Heart right ventricle (tissue), 16 donors: ENCODE results near the gene RGS8. TPM values are rescaled to one million over a fixed set of nuclear protein-coding genes. Genes with fewer than 3 reads are reported as not detected.

Experiments used
- ATAC-seq, 8 donors: fragments of 200-7000 bp; cut with Tn5 transposase; one replicate each; pipeline ENCODE4 v1.9.1; 2020; ENCODE audit warnings: mild to moderate bottlenecking in 8 of 8, moderate library complexity in 8 of 8, moderate number of reproducible peaks in 1 of 8
- DNase-seq, 2 donors: peaks; one replicate each; pipeline ENCODE4 v3.0.0-alpha.2; 2020
- H3K27ac ChIP-seq, 10 donors: fragments of 200-600 bp; sonication (generic) in 2 of 10; one replicate each; pipeline versions ENCODE4 v1.5.0 to v1.8.0; 2020 to 2022; ENCODE audit warnings: mild to moderate bottlenecking in 3 of 10
- H3K27me3 ChIP-seq, 7 donors: fragments of 200-600 bp; one replicate each; pipeline ENCODE4 v1.8.0; 2021 to 2022; ENCODE audit warnings: mild to moderate bottlenecking in 2 of 7
- H3K36me3 ChIP-seq, 9 donors: fragments of 200-600 bp; sonication (generic) in 1 of 9; one replicate each; pipeline versions ENCODE4 v1.5.0 to v1.8.0; 2020 to 2022; ENCODE audit warnings: mild to moderate bottlenecking in 2 of 9
- H3K4me1 ChIP-seq, 9 donors: fragments of 200-600 bp; sonication (generic) in 1 of 9; one replicate each; pipeline versions ENCODE4 v1.5.0 to v1.8.0; 2020 to 2022; ENCODE audit warnings: mild to moderate bottlenecking in 4 of 9
- H3K4me3 ChIP-seq, 10 donors: fragments of 200-600 bp; sonication (generic) in 2 of 10; one replicate each; pipeline versions ENCODE4 v1.5.0 to v1.8.0; 2020 to 2022; ENCODE audit warnings: mild to moderate bottlenecking in 7 of 10, moderate library complexity in 2 of 10
- H3K9me3 ChIP-seq, 11 donors: fragments of 200-600 bp in 10 of 11; sonication (generic) in 2 of 11; one replicate each; pipeline versions ENCODE4 v1.5.0 to v1.8.0; 2013 to 2022; ENCODE audit warnings: mild to moderate bottlenecking in 2 of 11, control low read depth in 1 of 11, moderate library complexity in 1 of 11
- CTCF ChIP-seq, 9 donors: fragments of 200-600 bp; sonication (generic) in 2 of 9; IDR thresholded peaks; one replicate each; pipeline versions ENCODE4 v1.5.0 to v1.8.0; 2021 to 2022; ENCODE audit warnings: antibody characterized with exemption in 9 of 9, mild to moderate bottlenecking in 5 of 9, moderate library complexity in 1 of 9
- WGBS, 2 donors: extraction: QIAGEN DNeasy Blood & Tissue Kit; methylation state at CpG; one replicate each; pipeline ENCODE4 v1.1.7; 2013; ENCODE audit warnings: inconsistent platforms in 1 of 2; 5-methylcytosine and 5-hydroxymethylcytosine counted together
- intact Hi-C, 10 donors: fragments of 100-400 bp; cut with DNase I; formaldehyde crosslinking; loops; one replicate each; pipeline versions ENCODE4 v1.11.1 to v1.14.2; 2022
- polyA plus RNA-seq, 2 donors: library from polyadenylated mRNA; stranded (reverse); fragments of 200-250 nt; gene quantifications; one replicate each; pipeline ENCODE4 v1.2.3, GENCODE V29; 2013
- total RNA-seq, 10 donors: library from RNA; stranded (reverse); fragmentation: NEBNext Ultra II Directional in 3 of 10; extraction: Animal tissue kit (Norgen Biotek cat#: 25700) in 3 of 10; gene quantifications; one replicate each; pipeline versions ENCODE4 v1.2.1 to v1.2.4, GENCODE V29; 2021 to 2023
- donor health status: Arrhythmogenic right ventricular cardiomyopathy.
- donor health status: ischemic (EF 13 %, LVEDD 7.1; RV severe dilation, severe dysfunction).
- donor health status: healthy with polysubstance abuse.
- donor health status: DM: no; HTN: yes; CAD: no.
- donor health status: DM: no; HTN: no; CAD: no.
- donor health status: ischemic (EF 25% LVEDD 6.9; RV normal size, moderate dysfunction).
- donor health status: ischemic (EF 25% LVEDD 5.7; RV mildly dilated, moderate dysfunction).
- donor health status: healthy.
- donor health status: DM: yes; HTN: yes; CAD: no.
- donor health status: Ischemic cardiomyopathy.
- donor health status: ischemic (EF 35%, LVEDD 5.7; RV mildly dilated, moderate dysfunction).
- donor health status: nonischemic (EF 11% LVEDD 7.7; RV severe dilation, severe dysfunction).
- donor health status: DM: yes; HTN: yes; CAD: no.
- donor health status: PGD.
- donor health status: ischemic (EF 29% LVEDD 5.4; RV normal size, mild dysfunction).
- donor health status: nonischemic (EF 23%, LVEDD 6.1; RV moderate dilation, normal function).

RGS8 gene
- total and polyA plus RNA-seq, 12 donors, result 0.05 to 0.56 (median 0.24) TPM; not detected in 8

GRCh38 chr1:182649041-182649440 is 35.3 kb downstream of the RGS8 start:
- Histone ChIP-seq H3K27me3 (no peaks in the 10 kb centered on the region), H3K9me3 (no peaks in the 10 kb centered on the region), H3K4me1 (no peaks in the 10 kb centered on the region), H3K4me3 (no peak overlapping the region), H3K36me3 (no peaks in the 10 kb centered on the region), H3K27ac (no peak overlapping the region)
- no peak for TF ChIP-seq CTCF (IDR thresholded peaks at IDR 0.05)
- DNase-seq, result no peak
- intact Hi-C loops, result no loop called here
- no peak for ATAC-seq
- WGBS, 2 donors, result 96 to 97% methylated on average over 7 of the region's 7 CpGs

GRCh38 chr1:182646739-182647138 is 37.6 kb downstream of the RGS8 start:
- H3K36me3 ChIP-seq, result no peaks in the 10 kb centered on the region
- ATAC-seq (no peak), DNase-seq (no peak)
- H3K4me3 ChIP-seq, result no peak overlapping the region
- H3K4me1 ChIP-seq, result no peaks in the 10 kb centered on the region
- H3K27ac ChIP-seq, result no peak overlapping the region
- 64 to 80% methylated on average over 2 of the region's 2 CpGs for WGBS, 2 donors
- H3K27me3 ChIP-seq, result no peaks in the 10 kb centered on the region
- intact Hi-C loops, result no loop called here
- no peak for TF ChIP-seq CTCF (IDR thresholded peaks at IDR 0.05)
- H3K9me3 ChIP-seq, result no peaks in the 10 kb centered on the region

GRCh38 chr1:182644886-182645285 is 39.5 kb downstream of the RGS8 start:
- TF ChIP-seq CTCF (IDR thresholded peaks at IDR 0.05), result no peak
- 68 to 78% methylated on average over 4 of the region's 4 CpGs for WGBS, 2 donors
- H3K36me3 ChIP-seq, result no peaks in the 10 kb centered on the region
- ATAC-seq (no peak), DNase-seq (no peak)
- H3K9me3 ChIP-seq, result no peaks in the 10 kb centered on the region
- no peaks in the 10 kb centered on the region for H3K27me3 ChIP-seq
- intact Hi-C loops, result no loop called here
- no peak overlapping the region for H3K4me3 ChIP-seq
- no peaks in the 10 kb centered on the region for H3K4me1 ChIP-seq
- no peak overlapping the region for H3K27ac ChIP-seq

GRCh38 chr1:182643699-182644098 is 40.7 kb downstream of the RGS8 start:
- no peak for TF ChIP-seq CTCF (IDR thresholded peaks at IDR 0.05)
- Histone ChIP-seq H3K4me3 (no peak overlapping the region), H3K4me1 (no peaks in the 10 kb centered on the region), H3K9me3 (no peaks in the 10 kb centered on the region), H3K27me3 (no peaks in the 10 kb centered on the region), H3K36me3 (no peaks in the 10 kb centered on the region), H3K27ac (no peak overlapping the region)
- ATAC-seq (no peak), DNase-seq (no peak)
- 90 to 94% methylated on average over 3 of the region's 3 CpGs for WGBS, 2 donors
- intact Hi-C loops, result no loop called here

GRCh38 chr1:182642461-182642860 is 41.9 kb downstream of the RGS8 start:
- no peak for ATAC-seq

More at GRCh38 chr1:182642461-182642860, 41.9 kb downstream of the RGS8 start:
- Histone ChIP-seq H3K9me3 (no peaks in the 10 kb centered on the region), H3K36me3 (no peaks in the 10 kb centered on the region), H3K27me3 (no peaks in the 10 kb centered on the region), H3K4me1 (no peaks in the 10 kb centered on the region), H3K27ac (no peak overlapping the region), H3K4me3 (no peak overlapping the region)
- intact Hi-C loops, result no loop called here
- 96 to 97% methylated on average over 8 of the region's 8 CpGs for WGBS, 2 donors
- no peak for DNase-seq
- no peak for TF ChIP-seq CTCF (IDR thresholded peaks at IDR 0.05)
